Measurements from ENCODE around the gene STS. TPM values are rescaled to one million over a fixed set of nuclear protein-coding genes. Genes with fewer than 3 reads are reported as not detected.

STS gene
- total and polyA plus RNA-seq, 2 of the 8 experiments (the other 6 are each of a cell fraction or from before 2014, with no cell fraction given) = 0.67 to 1.5 TPM

DNA sequence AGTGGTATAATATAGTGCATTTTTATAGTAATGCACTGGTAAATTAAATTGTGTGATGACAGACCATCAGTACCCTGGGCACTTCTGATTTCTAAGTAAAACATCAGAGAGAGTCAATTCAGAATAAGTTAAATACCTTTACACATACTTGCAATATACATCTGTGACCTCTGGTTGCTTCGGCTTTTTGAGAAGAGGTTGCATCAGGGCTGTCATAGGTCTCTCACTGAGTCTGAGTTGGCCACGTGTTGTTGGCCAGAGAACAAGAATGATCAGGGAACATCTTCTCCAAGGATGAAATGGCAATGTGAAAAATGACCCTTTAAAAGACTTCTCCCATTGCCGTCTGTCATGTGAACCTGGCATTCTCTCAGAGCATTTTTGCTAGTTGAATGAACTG is 37.3 kb downstream of the STS start:
- H3K18ac ChIP-seq (ENCODE audit: extremely low read depth, low read length) = no peak overlapping the region
- FAIRE-seq = no peak
- H3K4me3 ChIP-seq (ENCODE audit: extremely low read depth in 1 of 4, insufficient read depth in 2 of 4, low read depth in 3 of 4, low read length in 4 of 4) = no peak overlapping the region
- no peak overlapping the region for H4K5ac ChIP-seq (ENCODE audit: insufficient read length, low read depth, low read length)
- no peaks in the 10 kb centered on the region for H3K4me1 ChIP-seq (replicated peaks in 1 of 4; ENCODE audit: control insufficient read depth in 3 of 4, insufficient read depth in 4 of 4, low read length in 3 of 4)
- H3K23ac ChIP-seq (ENCODE audit: insufficient read length) = no peak overlapping the region
- CTCF ChIA-PET (ENCODE audit: partially characterized antibody) = no interaction called here
- WGBS, 2 experiments (ENCODE audit: extremely low coverage in 1 of 2, insufficient coverage in 1 of 2, insufficient read length in 1 of 2, insufficient replicate concordance in 2 of 2, low coverage in 1 of 2, low lambda C conversion rate in 2 of 2, missing lambda C conversion rate in 1 of 2) = 97% methylated on average over 3 of the region's 3 CpGs; no CpG with 5 or more reads in 1 of the 2 experiments
- no peak overlapping the region for H4K91ac ChIP-seq (replicated peaks; ENCODE audit: insufficient read length, low read length)
- H2BK15ac ChIP-seq (ENCODE audit: low read length) = no peak overlapping the region
- H2AK5ac ChIP-seq (ENCODE audit: low read depth, low read length) = no peak overlapping the region
- H3K56ac ChIP-seq (replicated peaks; ENCODE audit: insufficient read length, low read depth, low read length) = no peak overlapping the region
- H2BK5ac ChIP-seq (ENCODE audit: low read depth, low read length) = no peak overlapping the region
- no peaks in the 10 kb centered on the region for H3K9me3 ChIP-seq (ENCODE audit: insufficient read depth in 2 of 2, low read depth in 1 of 2, low read length in 1 of 2)
- no peaks in the 10 kb centered on the region for H3K79me2 ChIP-seq (ENCODE audit: control insufficient read depth in 1 of 2, insufficient read depth in 2 of 2, low read length in 2 of 2)
- H3K23me2 ChIP-seq (ENCODE audit: low read depth, low read length) = no peaks in the 10 kb centered on the region
- no peak overlapping the region for H2AFZ ChIP-seq (ENCODE audit: low read length)
- no peak overlapping the region for H3K27ac ChIP-seq (ENCODE audit: low read depth, low read length)
- H3K4me2 ChIP-seq (ENCODE audit: insufficient read depth in 1 of 2, low read depth in 2 of 2, low read length in 2 of 2) = no peak overlapping the region
- DNase-seq (ENCODE audit: low read depth in 1 of 2, low spot score in 2 of 2) = no peak
- H2BK20ac ChIP-seq (ENCODE audit: low read length) = no peak overlapping the region
- H3K14ac ChIP-seq (ENCODE audit: insufficient read length) = no peak overlapping the region
- no peaks in the 10 kb centered on the region for H3K27me3 ChIP-seq (replicated peaks in 1 of 4; ENCODE audit: control insufficient read depth in 3 of 4, extremely low read depth in 1 of 4, insufficient read depth in 3 of 4, low read length in 3 of 4)
- POLR2A ChIA-PET (ENCODE audit: partially characterized antibody) = no interaction called here
- no peak overlapping the region for H2BK120ac ChIP-seq (replicated peaks; ENCODE audit: low read depth, low read length)
- TF ChIP-seq TAF1 (IDR thresholded peaks at IDR 0.05; ENCODE audit: low read depth, low read length) (no peak), EGR1 (IDR thresholded peaks at IDR 0.05; ENCODE audit: borderline replicate concordance, low read depth, low read length) (no peak), JUND (IDR thresholded peaks at IDR 0.05; ENCODE audit: low read length) (no peak), TAF7 (optimal IDR thresholded peaks at IDR 0.05; ENCODE audit: borderline replicate concordance, low read depth, low read length) (no peak)
- no peak overlapping the region for H4K8ac ChIP-seq (ENCODE audit: extremely low read depth, insufficient read depth, low read length)
- no peaks in the 10 kb centered on the region for H3K79me1 ChIP-seq (ENCODE audit: low read depth, low read length)
- no peak overlapping the region for H2BK12ac ChIP-seq (ENCODE audit: low read depth, low read length)
- H4K20me1 ChIP-seq (replicated peaks in 1 of 2; ENCODE audit: control insufficient read depth in 1 of 2, insufficient read depth in 2 of 2, low read length in 2 of 2) = no peaks in the 10 kb centered on the region
- H3K9ac ChIP-seq (replicated peaks in 1 of 4; ENCODE audit: extremely low read depth in 1 of 4, low read depth in 3 of 4, low read length in 3 of 4) = no peak overlapping the region
- no peak overlapping the region for H3K4ac ChIP-seq (replicated peaks; ENCODE audit: insufficient read length, low read depth, low read length)
- H3K36me3 ChIP-seq (ENCODE audit: control insufficient read depth in 2 of 4, insufficient read depth in 4 of 4, low read length in 3 of 4) = no peaks in the 10 kb centered on the region
